GM10266 (cell line): ENCODE results near the gene DCBLD2.
"Not testable (repeated sequence)": the region's sequence is repeated elsewhere in the genome, so short reads cannot be mapped to it uniquely, and the experiment has no call there.

Experiments used
- DNase-seq: peaks from one replicate; pipeline ENCODE4 v3.0.0; 2012; ENCODE audit errors: extremely low spot score
- TF ChIP-seq, protein P1 (sequence below): IDR thresholded peaks from 2 replicates; pipeline ENCODE4 v1.5.1; 2012; ENCODE audit warnings: mild to moderate bottlenecking, low read depth; ENCODE audit not compliant: control insufficient read depth, insufficient read depth; ENCODE audit errors: missing control alignments

Gene DCBLD2

DNA sequence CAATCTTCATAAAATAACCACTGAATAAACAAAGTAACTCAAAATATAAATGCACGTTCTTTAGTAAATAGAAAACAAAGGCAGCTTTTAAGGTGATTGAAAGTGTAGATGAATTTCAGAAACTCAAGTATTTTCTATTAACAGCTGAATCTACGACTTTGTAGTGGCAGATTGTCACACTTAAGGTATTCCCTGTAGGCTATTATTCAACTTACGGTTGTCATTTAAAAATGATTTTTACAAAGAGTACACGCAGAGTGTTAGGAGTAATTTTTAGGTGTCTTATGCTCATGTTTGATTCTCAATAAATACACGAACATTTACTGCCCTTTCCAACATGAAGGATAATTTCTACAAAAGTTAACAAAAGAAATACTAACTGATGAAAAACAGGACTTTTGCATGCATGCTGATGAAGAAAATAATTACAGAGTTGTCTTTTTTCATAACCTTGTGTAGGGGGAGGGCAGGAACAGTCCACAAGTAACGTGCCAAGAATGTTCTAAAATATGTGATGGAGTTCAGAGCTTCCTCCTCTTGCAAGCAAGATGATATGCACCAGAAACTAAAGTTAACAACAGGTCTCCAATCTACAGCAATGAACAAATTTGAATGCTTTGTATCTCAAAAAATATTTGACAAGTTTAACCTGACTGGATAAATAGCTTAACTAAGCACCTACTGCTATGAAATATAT, 16.7 kb downstream of the DCBLD2 start:
- DNase-seq = no peak
- TF ChIP-seq, protein P1, sequence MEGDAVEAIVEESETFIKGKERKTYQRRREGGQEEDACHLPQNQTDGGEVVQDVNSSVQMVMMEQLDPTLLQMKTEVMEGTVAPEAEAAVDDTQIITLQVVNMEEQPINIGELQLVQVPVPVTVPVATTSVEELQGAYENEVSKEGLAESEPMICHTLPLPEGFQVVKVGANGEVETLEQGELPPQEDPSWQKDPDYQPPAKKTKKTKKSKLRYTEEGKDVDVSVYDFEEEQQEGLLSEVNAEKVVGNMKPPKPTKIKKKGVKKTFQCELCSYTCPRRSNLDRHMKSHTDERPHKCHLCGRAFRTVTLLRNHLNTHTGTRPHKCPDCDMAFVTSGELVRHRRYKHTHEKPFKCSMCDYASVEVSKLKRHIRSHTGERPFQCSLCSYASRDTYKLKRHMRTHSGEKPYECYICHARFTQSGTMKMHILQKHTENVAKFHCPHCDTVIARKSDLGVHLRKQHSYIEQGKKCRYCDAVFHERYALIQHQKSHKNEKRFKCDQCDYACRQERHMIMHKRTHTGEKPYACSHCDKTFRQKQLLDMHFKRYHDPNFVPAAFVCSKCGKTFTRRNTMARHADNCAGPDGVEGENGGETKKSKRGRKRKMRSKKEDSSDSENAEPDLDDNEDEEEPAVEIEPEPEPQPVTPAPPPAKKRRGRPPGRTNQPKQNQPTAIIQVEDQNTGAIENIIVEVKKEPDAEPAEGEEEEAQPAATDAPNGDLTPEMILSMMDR = no peak

DNA sequence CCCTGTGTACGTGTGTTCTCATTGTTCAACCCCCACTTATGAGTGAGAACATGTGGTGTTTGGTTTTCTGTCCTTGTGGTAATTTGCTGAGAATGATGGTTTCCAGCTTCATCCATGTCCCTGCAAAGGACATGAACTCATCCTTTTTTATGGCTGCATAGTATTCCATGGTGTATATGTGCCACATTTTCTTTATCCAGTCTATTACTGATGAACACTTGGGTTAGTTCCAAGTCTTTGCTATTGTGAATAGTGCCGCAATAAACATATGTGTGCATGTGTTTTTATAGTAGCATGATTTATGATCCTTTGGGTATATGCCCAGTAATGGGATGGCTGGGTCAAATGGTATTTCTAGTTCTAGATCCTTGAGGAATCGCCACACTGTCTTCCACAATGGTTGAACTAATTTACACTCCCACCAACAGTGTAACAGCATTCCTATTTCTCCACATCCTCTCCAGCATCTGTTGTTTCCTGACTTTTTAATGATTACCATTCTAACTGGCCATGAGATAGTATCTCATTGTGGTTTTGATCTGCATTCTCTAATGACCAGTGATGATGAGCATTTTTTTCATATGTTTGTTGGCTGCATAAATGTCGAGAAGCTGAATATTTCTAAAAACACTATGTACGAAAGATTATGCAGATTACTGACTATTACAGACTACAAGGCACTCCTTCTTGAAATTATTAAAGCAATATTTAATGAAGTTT, 18.7 kb downstream of the DCBLD2 start:
- DNase-seq = not testable (repeated sequence)

DNA sequence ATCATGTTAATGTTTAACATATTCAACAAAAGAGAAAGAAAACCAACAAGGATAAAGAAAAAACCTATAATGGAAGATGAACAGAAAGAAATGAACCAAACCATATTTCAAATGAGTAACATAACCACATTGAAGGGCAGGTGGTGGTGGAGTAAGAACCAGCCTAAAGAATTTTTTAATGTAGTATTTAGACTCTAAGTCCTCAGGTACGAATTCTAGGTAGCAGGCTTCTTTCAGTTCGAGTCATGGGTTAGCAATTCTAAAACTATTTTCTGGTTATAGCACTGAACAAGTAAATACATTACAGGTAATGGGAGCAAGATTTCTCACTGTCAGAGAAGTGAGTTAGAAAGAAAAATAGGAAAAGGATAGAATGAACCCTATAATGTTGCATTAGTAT, 24.4 kb downstream of the DCBLD2 start:
- DNase-seq = no peak
- TF ChIP-seq, protein P1 = no peak

DNA sequence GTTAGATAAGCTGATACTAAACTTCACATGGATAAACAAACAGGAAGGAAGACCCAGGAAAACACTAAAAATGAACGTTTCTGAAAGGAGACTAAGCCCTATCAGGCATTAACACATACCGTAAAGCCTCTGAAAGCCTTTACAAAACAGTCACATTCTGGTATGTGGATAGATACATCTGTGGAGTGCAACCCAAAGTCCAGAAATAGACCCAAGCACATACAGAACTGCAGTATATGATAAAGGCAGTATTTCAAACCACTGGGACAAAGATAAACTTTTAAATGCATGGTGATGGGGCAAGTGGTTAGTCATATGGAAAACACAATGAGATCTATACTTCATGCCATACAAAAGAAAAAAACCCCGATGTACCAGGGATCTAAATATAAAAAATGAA, 26.0 kb downstream of the DCBLD2 start:
- TF ChIP-seq, protein P1 = no peak
- DNase-seq = no peak

DNA sequence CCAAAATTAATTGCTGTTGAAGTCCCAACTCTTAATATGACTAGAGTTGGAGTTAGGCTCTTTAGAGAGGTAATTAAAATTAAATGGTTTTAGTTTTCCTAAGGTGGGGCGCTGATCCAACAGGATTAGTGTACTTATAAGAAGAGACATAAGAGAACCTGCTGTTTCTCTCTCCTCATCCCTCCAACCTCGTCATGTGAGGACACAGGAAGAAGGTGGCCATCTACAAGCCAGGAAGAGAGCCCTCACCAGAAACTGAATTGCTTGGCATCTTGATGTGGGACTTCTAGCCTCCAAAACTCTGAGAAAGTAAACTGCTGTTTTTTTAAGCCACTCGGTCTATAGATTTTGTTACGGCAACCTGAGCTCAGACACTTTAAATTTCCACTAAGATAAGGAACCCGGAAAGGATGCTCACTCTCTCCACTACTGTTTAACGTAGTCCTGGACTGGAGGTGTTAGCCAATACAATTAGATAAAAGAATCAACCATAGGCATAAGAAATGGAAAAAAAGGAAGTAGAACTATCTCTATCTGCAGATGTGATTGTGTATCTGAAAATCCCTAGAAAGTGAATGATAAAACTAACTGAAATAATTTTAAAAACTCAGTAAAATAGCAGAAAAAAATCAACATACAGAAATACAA, 26.8 kb downstream of the DCBLD2 start:
- TF ChIP-seq, protein P1 = no peak
- no peak for DNase-seq

DNA sequence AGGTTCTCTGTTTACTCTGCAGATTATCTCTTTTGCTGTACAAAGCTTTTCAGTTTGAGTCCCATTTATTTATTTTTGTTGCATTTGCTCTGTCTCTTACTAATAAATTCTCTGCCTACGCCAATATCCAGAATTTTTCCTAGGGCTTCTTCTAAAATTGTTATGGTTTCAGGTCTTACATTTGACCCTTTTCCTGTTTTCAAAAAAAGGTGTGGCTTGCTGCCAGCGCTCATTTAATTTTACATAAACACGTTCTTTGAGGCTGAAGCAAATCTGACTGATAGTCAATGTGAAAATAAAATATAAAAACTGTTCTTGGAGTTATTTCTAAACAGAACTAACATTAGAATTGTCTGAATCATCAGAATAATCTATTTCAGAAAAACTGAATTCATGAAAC, 32.1 kb downstream of the DCBLD2 start:
- DNase-seq = no peak
- TF ChIP-seq, protein P1 = no peak

DNA sequence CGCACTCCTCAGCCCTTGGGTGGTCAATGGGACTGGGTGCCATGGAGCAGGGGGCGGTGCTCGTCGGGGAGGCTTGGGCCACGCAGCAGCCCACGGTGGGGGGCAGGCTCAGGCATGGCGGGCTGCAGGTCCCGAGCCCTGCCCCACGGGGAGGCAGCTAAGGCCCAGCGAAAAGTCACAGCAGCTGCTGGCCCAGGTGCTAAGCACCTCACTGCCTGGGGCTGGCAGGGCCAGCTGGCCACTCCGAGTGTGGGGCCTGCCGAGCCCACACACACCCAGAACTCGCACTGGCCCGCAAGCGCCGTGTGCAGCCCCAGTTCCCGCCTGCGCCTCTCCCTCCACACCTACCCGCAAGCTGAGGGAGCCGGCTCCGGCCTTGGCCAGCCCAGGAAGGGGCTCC, 43.5 kb downstream of the DCBLD2 start:
- DNase-seq = not testable (repeated sequence)

DNA sequence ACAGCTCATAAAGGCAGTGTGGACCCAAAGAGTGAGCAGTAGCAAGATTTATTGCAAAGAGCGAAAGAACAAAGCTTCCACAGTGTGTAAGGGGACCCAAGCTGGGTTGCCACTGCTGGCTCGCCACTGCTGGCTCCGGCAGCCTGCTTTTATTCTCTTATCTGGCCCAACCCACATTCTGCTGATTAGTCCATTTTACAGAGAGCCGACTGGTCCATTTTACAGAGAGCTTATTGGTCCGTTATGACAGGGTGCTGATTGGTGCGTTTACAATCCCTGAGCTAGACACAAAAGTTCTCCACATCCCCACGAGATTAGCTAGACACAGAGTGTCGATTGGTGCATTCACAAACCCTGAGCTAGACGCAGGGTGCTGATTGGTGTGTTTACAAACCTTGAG, 44.2 kb downstream of the DCBLD2 start:
- DNase-seq = not testable (repeated sequence)

DNA sequence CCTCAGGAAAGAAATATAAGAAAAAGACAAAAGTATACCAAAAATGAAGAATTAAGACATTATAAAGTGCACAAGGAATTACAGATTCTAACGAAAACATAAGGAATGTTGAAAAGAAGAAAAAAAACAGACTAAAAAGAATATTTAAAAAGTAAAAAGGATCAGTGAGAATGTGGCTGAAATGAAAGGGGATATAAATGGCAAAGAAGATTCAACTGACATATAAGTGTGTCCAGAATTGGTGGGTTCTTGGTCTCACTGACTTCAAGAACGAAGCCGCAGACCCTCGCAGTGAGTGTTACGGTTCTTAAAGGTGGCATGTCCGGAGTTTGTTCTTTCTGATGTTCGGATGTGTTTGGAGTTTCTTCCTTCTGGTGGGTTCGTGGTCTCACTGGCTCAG, 44.8 kb downstream of the DCBLD2 start:
- DNase-seq = no peak
- TF ChIP-seq, protein P1 = no peak
